Keratinocyte (primary cell): ENCODE measurements around the gene C2orf81.

Experiments
- EZH2 ChIP-seq: IDR thresholded peaks from one replicate; pipeline ENCODE4 v1.6.1; 2012; ENCODE audit warnings: inconsistent platforms, mild to moderate bottlenecking, low read length, moderate library complexity
- TF ChIP-seq, protein P1 (sequence below), 3 experiments: IDR thresholded peaks in 1 of 3; conservative IDR thresholded peaks in 1 of 3; optimal IDR thresholded peaks in 1 of 3; 2 replicates in 2 of 3; 3 replicates in 1 of 3; pipeline versions ENCODE3 to v1.5.1; 2011; ENCODE audit warnings: low read length in 3 of 3, mild to moderate bottlenecking in 3 of 3, moderate library complexity in 2 of 3, control low read depth in 1 of 3, inconsistent platforms in 1 of 3; ENCODE audit not compliant: insufficient read depth in 2 of 3; ENCODE audit errors: extremely low read depth in 1 of 3

- TF ChIP-seq, protein P1, sequence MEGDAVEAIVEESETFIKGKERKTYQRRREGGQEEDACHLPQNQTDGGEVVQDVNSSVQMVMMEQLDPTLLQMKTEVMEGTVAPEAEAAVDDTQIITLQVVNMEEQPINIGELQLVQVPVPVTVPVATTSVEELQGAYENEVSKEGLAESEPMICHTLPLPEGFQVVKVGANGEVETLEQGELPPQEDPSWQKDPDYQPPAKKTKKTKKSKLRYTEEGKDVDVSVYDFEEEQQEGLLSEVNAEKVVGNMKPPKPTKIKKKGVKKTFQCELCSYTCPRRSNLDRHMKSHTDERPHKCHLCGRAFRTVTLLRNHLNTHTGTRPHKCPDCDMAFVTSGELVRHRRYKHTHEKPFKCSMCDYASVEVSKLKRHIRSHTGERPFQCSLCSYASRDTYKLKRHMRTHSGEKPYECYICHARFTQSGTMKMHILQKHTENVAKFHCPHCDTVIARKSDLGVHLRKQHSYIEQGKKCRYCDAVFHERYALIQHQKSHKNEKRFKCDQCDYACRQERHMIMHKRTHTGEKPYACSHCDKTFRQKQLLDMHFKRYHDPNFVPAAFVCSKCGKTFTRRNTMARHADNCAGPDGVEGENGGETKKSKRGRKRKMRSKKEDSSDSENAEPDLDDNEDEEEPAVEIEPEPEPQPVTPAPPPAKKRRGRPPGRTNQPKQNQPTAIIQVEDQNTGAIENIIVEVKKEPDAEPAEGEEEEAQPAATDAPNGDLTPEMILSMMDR (optimal IDR thresholded peaks at IDR 0.05 in 1 of 3, IDR thresholded peaks at IDR 0.05 in 1 of 3, conservative IDR thresholded peaks at IDR 0.05 in 1 of 3; ENCODE audit: extremely low read depth in 1 of 3, insufficient read depth in 2 of 3, low read length in 3 of 3) = no peak
- no peak for TF ChIP-seq EZH2
Measured at GRCh38 chr2:74379851-74380789, 41.3 kb downstream of the C2orf81 start, which contains the start of gene DCTN1.
